ENCODE measurements around the gene TPO.

The TPO gene

DNA sequence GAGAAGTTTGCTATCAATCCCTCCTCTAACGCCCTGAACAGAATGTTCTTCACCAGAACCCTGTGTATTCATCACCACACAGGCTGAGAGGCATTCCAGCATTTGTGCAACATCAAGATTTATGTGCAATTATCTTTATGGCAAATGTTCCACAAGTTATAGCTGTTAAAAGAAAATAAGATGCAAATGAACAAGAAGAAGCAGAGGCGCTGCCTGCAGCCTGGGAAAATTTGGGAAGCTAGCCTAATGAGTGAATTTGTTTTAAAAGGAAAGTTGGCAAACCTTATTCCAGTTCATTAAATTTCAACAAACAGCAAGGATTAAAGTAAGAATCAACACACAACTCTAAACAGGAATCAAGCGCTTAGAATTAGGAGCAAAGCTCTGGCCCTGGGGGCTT, 5.3 kb downstream of the TPO start:
- no peak overlapping the region for H3K4me3 ChIP-seq (ENCODE audit: low read depth, low read length)
- DNase-seq (ENCODE audit: low read depth): no peak

DNA sequence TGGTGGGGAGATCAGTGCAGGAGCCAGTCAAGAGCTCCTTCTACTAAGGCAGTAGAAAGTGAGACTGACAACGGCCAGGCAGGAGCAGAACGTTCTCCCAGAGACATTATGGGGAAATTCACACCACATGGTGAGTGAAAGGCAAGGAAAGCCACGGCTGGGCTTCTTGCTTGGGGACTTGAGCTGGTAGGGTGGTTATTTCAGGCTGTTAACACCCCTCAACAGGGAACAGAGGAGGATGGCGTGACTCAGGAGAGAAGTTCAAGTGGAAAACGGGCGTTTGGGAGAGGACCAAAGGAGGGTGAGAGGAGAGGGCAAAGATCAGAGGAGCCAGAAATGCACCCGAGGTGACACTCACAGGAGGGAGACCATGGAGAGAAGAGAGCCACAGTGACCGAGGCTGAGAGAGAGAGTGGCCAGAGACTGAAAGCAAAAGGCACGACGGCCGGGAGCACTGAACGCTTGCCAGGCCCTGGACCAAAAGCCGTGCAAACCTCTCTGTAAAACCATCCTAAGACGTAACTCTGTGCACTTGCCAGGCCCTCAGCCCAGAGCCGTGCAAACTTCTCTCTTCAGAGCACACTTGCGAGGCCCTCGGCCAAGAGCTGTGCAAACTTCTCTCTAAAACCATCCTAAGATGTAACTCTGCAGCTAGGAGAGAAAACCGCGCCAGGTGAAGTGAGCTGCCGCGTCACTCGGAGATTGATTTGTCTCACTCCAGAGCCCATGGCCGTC, 7.7 kb downstream of the TPO start:
- TF ChIP-seq, protein P1, sequence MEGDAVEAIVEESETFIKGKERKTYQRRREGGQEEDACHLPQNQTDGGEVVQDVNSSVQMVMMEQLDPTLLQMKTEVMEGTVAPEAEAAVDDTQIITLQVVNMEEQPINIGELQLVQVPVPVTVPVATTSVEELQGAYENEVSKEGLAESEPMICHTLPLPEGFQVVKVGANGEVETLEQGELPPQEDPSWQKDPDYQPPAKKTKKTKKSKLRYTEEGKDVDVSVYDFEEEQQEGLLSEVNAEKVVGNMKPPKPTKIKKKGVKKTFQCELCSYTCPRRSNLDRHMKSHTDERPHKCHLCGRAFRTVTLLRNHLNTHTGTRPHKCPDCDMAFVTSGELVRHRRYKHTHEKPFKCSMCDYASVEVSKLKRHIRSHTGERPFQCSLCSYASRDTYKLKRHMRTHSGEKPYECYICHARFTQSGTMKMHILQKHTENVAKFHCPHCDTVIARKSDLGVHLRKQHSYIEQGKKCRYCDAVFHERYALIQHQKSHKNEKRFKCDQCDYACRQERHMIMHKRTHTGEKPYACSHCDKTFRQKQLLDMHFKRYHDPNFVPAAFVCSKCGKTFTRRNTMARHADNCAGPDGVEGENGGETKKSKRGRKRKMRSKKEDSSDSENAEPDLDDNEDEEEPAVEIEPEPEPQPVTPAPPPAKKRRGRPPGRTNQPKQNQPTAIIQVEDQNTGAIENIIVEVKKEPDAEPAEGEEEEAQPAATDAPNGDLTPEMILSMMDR (IDR thresholded peaks at IDR 0.05; ENCODE audit: insufficient read depth, low read depth, low read length, missing control alignments): no peak
- no peak for DNase-seq (ENCODE audit: low read depth)
- H3K4me3 ChIP-seq (ENCODE audit: low read depth, low read length): no peak overlapping the region

More for the DNA sequence above, 5.3 kb downstream of the TPO start:
- TF ChIP-seq, protein P1 (IDR thresholded peaks at IDR 0.05; ENCODE audit: insufficient read depth, low read depth, low read length, missing control alignments): no peak

DNA sequence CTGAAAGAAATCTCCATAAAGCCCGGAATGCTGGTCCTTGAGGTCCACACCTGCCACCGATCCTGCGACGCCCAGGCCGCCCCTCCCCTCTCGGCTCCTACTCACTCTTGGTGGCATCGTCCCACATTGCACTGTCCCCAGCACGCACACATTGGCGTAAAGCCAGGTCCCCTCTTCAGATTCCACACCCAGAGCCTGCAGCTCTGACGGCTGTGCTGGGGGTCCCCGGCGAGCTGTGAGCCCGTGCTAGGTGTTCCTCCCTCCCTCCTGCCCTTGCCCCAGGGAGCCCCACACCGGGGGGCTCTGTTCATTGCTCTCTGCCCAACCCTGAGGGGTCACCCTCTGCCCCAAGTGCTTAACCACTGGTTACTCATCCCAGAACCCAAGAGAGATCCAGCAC, 8.5 kb downstream of the TPO start:
- TF ChIP-seq, protein P1 (IDR thresholded peaks at IDR 0.05; ENCODE audit: insufficient read depth, low read depth, low read length, missing control alignments): no peak
- DNase-seq (ENCODE audit: low read depth): no peak
- no peak overlapping the region for H3K4me3 ChIP-seq (ENCODE audit: low read depth, low read length)

DNA sequence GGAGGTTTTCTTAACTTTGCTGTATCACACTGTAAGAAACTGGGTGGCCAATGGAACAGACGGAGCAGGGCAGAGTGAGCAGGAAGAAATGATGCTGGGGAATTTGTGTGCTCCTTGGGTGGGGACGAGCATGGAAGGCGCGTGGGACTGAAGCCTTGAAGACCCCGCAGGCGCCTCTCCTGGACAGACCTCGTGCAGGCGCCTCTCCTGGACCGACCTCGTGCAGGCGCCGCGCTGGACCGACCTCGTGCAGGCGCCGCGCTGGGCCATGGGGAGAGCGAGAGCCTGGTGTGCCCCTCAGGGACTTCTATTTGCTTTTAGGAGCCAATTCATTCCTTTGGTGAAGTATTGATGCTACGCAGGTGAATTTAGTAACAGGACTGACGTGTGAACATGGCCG, 8.9 kb downstream of the TPO start:
- no peak overlapping the region for H3K4me3 ChIP-seq (ENCODE audit: low read depth, low read length)
- DNase-seq (ENCODE audit: low read depth): no peak
- TF ChIP-seq, protein P1 (IDR thresholded peaks at IDR 0.05; ENCODE audit: insufficient read depth, low read depth, low read length, missing control alignments): no peak

DNA sequence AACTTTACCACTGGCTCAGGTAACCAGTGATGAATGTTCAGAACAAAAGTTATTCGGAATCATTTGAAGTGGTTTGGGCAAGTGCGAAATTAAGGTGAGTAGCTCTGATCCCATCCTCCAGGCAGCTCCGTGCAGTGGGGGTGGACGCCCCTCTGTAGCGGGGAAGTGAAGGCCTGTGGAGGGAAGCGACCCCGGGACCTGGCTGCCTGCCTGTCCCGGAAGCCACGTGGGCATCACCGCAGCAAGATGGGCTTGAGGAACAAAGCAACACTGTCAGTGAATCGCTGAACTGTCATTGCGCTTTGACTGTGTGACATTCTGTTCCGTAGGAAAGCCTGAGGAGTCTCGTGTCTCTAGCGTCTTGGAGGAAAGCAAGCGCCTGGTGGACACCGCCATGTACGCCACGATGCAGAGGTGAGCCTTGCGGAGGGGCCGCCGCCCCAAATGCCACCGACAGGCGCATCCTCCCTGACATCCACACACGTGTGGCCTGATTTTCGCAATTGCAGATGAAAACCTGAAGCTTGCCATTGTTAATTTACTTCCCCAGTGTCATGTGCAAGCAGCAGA, 9.5 kb downstream of the TPO start:
- TF ChIP-seq, protein P1 (IDR thresholded peaks at IDR 0.05; ENCODE audit: insufficient read depth, low read depth, low read length, missing control alignments): no peak
- no peak for DNase-seq (ENCODE audit: low read depth)
- H3K4me3 ChIP-seq (ENCODE audit: low read depth, low read length): no peak overlapping the region

DNA sequence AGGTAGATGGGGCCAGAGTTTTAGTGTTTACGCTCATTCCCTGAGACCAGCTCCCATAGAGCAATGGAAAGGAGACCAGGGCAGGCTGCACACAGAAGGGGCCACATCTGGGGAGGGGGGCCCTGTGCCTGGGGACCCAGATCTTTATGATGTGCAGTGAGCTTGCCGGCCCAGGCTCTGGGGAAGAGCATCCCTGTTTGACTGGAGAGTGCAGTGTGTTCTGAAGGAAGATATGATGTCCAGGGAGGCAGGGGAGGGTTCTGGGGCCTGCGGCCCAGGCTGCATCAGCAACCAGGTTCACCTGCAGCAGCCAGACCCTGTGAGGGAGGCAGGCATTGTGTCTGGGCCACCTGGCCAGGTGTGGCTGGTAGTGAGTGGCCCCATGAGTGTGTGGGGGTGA, 13.8 kb downstream of the TPO start:
- no peak for DNase-seq (ENCODE audit: low read depth)
- no peak overlapping the region for H3K4me3 ChIP-seq (ENCODE audit: low read depth, low read length)
- TF ChIP-seq, protein P1 (IDR thresholded peaks at IDR 0.05; ENCODE audit: insufficient read depth, low read depth, low read length, missing control alignments): no peak

DNA sequence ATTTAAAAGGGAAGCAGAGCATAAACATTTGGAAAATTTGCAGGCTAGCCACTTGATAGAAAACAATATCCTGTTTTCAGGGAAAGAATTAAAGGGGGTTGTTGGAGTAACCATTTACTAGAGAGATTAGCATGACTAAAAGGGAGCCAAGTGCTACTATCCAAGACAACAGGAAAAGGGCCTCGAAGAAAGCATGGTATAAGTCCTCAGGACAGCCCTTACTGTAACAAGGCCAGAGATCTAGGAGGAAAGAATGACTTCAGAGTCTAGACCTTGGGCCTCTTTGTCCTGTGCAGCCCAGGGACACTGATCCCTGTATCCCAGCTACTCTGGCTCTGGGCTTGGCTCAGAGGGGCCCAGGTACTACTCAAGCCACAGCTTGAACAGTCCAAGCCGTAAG, 16.6 kb downstream of the TPO start:
- H3K4me3 ChIP-seq (ENCODE audit: low read depth, low read length): no peak overlapping the region
- no peak for DNase-seq (ENCODE audit: low read depth)
- TF ChIP-seq, protein P1 (IDR thresholded peaks at IDR 0.05; ENCODE audit: insufficient read depth, low read depth, low read length, missing control alignments): no peak
